ENCODE results near the gene AKAP6. TPM values are rescaled to one million over a fixed set of nuclear protein-coding genes. Genes with fewer than 3 reads are reported as not detected.

AKAP6 gene
- polyA plus RNA-seq, 1 donor: 67.7 TPM

DNA sequence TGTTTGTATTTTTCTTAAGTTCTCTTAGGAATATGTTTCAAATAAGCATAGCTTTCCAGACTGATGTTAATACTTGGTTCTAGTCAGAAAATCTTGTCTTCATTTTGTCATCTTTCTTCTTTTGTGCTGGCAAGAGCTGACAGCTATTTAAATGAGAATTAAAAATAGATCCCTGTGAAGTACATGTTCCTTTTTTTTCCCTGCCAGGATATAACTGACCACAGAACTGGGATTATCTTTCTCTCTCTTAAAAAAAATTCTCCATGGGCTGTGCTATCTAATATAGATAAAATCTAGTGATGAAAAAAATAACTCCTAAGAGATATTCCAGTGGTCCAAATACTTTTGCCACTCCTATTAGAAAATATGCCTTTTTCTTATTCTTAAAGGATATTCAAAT is 163.4 kb downstream of the AKAP6 start:
- no peak for DNase-seq

DNA sequence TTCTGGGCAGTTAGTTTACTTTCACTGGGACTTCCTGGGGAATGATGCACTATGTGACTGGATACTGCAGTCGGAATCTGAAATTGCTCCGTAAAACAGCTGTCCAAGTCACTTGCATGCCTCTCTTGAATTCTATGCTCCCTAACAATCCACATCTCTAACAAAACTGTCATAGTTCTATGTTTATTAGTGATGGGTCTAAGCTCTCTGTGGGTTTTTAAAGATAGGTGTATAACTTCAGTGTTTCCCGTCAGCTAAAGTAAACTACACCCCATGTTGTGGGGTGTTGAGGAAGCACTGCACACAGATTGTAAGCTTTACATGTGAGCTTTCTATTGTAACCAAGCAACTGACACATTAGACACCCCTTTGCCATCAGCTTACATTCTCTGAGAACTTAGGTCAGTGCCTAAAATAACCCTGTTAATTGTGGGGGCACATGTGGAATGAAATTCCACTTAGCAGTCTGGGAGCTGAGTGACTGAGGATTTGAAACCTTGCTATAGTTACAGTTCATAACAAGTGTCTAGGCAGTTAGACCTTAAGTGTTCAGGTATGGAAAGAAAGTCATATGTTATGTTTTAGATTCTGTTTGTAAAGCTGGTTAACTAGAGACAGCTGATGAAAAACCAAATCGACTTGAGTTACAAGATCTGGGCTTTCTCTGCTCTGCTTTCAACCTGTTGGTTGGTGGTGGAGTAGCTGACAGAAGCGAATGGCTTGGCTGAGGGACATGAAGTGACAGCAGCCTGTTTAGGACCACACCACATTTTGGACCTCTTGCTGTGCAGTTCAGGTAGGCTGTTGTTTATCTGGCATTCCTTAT is 165.7 kb downstream of the AKAP6 start:
- DNase-seq: no peak

DNA sequence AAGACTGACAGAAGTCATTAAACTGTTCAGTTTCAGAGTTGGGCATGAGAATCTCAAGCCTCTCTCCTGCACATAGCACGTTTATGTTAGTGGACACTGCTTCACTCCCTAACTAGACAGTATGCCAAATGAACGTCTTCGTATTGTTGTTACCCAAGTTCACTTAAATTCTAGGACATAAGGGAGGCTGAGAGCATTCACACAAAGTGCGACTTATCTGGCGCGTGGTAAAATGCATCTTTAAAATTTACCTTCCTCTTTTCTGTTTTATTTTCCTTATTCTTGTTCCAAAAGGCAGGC is 166.3 kb downstream of the AKAP6 start:
- no peak for DNase-seq

DNA sequence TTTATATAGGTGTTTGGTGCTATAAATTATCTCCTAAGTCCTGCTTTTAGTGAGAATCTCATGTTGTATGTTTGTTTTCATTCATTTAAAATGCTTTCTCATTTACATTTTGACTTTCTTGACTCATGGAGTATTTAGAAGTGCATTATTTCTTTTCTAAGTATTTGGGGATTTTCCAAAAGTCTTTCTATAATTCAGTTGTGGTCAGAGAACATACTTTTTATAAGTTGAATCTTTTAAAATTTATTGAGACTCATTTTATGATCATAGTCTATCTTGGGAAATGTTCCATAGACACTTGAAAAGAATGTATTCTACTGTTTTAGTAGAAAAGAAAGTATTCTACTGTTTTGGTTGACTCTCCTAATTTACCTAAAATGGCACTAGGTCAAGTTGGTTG is 168.2 kb downstream of the AKAP6 start:
- DNase-seq: no peak

DNA sequence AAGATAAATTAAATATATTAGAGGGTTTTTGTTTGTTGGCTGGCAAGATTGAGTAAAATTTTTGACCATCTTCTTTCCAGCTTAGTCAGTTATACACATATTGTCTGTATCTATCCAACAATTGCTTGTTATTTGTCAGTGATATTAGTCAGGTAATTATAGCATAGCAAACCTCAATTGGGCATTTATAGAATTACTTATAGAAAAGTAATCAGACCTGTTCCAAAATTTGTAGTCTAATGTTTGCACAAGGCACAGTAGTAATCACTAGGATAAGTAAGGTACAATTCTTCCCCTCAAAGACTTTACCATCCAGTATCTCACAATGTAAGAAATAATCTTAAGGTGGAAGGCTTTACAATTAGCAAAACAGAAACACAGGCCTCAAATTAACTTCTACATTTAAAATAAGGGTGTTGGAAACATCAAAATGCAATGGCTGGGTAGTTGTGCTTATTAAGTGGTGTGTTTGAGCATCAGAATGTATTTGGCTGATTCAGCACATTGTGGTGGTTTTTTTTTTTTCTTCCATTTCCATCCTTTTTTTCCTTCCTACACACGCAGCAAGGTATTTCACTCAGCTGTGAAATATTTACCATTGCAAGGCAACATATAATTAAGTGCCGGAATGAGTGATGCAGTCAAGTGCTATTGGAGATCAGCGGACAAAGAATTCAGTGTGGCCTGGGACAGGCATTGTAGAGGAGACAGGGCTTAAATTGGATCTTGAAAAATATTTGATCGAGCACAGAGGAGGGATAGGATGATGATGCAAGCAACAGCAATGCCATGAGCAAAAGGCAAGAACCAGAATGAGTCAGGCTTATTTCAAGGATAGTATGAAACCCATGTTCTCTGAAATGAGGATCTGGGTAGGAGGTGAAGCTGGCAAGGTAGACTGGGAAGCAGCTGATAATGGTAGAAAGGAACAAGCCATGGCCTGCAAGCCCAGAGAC is 178.2 kb downstream of the AKAP6 start:
- no peak for DNase-seq

DNA sequence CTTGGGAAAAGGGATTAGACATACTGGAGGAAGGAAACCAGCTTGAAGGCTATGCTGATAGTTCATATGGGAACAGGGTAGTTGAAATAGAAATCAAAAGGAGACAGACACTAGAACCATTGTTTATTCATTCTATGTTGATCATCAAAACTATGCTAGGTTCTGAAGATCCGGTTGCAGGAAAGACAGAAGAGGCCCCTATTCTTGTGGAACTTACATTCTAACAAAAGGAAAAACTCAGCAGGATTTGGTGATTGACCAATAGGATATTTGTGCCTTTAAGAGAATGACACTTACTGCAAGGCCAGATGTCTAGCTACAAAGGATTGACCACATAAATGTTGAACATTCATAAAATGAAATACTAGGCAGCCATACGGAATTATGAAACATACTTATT is 179.2 kb downstream of the AKAP6 start:
- DNase-seq: no peak

DNA sequence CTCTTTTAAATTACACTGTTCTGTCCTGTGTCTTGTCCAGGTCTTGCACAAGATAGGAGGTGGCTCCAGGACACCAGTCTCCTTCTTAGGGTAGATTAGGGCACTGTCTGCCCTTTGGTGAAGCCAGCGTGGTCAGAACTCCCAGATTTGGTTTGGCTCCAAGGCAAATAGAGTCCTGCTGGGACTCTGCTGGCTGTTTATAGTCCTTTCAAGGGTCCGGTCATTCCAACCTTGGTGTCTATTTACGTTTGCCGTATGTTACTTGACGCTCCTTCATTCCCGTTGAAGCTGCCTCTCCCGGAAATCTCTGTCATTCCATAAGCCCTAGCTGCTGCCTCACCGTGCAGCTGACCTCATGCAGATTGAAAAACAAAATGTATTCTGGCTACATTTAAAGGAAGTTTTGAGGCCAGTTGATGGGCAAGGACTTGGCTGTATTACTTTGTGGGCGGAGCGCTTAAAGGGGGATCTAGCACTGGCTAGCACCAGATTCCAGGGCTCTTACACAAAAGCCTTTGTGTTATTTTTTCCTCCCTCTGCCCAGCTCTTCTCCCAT is 180.6 kb downstream of the AKAP6 start:
- DNase-seq: peak; percentile 58

DNA sequence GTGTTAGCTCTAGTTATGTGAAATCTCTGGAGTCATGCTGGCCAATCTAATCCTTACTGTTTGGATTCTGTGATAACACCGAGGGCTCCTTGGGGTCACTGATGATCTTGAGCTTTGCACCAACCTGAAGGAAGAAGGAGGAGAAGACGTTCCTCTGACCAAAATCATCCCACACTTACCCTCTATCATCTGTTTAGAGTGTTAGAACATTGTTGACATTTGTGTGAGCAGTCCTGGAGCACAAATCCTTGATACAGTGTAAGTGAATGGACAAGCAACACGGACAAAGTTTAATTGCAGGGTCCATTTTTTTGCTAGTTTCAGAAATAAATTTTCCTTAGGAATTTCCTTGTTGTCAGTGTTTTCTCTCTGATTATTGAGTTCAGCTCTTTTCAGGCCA is 181.7 kb downstream of the AKAP6 start:
- no peak for DNase-seq

DNA sequence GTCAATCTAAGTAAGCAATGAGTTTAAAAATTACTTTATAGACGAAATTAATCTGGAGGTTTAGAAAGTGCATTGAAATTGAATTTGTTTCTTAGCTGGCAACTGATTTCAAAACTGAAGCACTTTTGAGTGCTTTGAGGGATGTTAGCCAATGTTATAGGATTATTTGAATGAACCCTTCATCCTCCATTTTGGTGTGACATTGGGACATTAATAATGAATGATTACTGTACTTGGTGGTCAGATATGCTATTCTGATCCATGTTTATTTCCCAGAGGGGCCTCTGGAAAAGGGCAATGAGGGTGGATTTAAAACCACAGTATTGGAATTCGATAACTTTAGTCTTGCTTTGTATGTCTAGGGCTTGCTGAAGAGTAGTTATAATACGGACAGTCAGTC is 183.2 kb downstream of the AKAP6 start:
- no peak for DNase-seq

DNA sequence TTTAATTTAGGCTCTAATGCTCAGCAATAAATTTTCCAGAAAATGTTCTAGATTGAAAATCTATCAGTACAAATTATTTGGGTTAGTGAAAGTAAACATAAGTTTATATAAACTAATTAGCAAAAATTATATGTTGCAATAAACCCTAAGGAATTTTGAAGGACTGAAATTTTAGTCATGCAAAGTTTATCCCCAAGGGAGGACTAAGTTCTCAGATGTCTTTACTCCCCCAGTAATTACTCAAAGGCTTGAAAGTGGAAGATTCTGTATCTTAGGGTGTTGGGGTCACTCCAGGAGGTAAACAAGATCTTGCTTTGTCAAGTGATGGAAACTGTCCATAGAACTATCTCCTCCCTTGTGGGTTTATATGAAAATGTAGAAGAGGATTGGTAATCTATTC is 183.7 kb downstream of the AKAP6 start:
- no peak for DNase-seq

DNA sequence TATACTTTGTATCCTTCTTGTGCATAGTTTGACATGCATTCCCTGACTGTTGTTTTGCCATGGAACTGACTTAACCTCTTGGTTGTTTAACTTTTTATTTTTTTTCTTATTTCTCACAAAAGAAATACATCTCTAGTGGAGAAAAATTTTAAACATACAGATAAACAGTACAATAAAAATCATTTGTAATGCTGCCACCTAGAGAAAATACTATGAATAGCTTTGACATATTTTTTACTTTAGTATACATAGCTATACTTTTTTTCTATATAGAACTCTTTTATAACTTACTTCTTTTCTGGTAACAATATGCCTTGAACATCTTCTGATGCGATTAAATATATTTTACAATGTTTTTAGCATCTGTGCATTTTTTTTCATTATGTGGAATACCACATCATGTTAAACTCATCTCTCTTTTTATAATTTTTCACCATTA is 184.5 kb downstream of the AKAP6 start:
- DNase-seq: no peak

DNA sequence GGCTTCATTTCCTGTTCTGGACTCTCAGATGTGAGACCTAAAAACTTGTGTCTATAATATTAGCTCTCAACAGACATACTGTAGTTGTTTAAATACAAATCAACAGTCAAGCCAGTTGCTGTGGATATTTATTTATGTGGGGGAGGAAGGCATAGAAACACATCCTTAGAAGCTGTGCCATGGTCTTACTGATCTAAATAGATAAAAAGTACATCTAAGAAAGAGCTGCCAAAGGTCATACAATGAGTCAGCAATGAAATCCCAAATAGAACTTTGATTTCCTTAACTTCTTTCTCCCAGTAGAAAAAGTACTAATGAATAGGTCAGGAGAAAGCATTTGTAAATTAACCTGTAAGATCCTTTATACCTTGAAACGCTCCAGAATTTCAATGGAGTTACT is 185.1 kb downstream of the AKAP6 start:
- DNase-seq: no peak

DNA sequence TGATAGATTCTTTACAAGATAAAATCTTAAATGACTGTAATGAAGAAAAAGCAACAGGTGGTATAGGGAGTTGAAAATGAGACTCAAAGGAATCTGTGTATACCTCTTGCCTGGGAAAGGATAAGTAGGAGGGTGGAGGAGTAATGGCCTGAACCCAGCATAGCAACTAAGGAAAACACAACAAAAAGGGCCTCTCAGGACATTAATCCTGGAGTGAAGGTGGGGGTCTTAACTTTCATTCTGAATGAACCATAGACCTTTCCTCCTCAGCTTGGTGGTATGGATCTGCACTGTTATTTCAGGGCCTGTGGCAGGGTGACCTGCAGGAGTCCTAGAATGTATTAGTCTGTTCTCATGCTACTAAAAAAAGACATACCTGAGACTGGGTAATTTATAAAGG is 185.6 kb downstream of the AKAP6 start:
- no peak for DNase-seq

DNA sequence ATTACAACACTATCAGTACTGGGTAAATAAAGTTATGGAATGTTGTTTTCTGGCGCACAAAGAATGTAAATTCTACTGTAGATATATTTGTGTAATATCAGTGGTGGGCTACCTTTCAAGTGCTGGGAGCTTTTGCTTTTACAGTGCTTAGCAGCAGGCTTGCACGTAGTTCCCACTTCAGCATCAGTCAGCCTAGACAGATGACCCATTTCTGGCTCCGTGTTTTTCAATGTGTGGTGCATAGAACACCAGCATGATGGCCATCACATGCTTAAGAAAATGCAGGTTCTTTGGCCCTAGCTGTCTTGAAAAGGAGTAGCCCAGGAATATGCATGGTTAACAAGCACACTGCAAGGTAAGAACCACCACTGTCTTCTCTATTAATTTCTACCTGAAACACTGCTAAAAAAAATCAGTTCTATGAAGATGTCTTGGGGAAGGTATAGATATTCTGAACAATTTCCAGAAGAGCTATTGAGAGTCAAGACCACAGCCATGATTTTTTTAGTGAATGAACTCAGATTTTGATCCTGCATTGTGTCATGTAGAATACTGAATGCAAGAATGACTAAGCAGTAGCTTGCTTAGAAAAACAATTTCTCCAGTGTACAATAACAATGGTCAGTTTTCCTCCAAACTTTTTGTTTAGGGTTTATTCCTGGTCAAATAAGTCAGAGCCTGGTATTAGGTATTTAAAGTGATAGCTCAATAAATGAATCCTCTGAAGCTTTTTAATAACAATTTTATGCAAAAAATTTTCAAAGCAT is 195.7 kb downstream of the AKAP6 start:
- DNase-seq: no peak

DNA sequence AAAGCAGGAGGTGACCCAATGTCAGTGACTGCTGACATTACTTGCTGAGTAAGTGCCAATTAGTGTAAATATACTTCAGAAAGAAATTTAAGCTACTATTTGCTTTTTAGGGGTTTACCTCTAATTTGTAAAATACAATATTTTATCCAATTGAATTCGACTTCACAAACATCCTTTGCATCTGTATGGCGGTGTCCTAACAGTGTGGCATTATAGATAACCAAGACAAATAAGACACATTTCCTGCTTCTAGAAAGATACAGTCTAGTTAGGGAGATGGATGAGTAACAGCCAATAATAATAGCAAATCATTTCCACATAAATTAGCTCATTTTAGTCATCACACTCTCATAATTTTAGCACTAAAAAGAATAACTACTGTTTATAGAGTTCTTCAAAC is 196.5 kb downstream of the AKAP6 start:
- no peak for DNase-seq

DNA sequence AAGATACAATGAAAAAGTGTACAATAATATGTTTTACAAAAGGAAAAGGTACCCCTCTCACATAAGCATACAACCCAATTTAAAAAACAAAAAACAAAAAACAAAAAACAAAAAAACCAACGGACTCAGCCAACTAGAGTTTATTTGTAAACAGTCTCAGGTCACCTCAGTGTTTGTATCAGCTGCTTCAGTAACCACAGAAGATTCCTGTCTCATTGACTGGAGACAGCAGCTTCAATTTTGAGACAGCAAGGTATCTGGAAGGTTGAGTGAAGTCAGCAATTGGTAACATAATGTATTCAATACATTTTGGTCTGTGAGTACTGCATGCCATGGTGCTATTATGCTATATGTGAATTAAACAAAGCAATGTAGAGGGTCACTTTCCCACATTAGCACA is 201.7 kb downstream of the AKAP6 start:
- no peak for DNase-seq

DNA sequence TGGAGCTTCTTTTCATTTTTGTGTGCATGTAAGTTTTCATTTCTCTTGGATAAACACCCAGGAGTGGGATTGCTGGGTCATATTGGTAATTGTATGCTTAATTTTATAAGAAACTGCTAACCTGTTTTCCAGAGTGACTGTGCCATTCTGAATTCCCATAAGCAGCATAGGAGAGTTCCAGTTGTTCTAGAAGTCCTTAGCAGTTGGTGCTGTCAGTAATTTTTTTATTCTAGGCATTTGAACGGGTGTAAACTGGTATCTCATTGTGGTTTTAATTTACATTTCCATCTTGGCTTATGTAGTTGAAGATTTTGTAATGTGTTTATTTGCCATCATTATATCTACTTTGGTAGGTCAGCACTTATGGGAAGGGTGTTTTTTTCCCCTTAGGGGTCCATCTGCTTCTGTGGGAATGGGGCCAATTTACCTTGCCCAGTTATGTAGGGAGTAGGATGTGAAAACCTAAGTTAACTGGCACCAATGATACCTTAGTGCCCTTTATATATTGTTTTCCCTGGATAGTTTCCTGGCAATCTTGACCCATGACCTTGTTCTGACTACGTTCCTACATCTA is 202.9 kb downstream of the AKAP6 start:
- DNase-seq: no peak

DNA sequence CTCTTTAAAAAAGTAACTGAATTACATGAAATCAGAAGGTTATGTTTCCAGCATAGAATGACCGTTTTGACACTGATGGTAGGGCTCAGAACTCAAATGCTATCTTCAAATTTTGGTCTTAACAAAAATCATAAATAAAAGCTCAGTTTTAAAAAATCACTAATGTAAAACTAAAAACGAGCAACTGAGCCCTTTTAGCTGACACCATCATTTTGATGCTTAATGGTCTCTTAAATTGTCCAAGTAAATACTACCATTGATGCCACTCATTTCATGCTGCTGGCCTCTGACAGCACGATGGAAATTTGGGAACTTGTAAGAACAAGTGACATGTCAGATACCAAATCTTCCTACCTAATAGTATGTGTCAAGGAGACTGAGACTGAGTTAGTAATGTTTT is 205.0 kb downstream of the AKAP6 start:
- no peak for DNase-seq

DNA sequence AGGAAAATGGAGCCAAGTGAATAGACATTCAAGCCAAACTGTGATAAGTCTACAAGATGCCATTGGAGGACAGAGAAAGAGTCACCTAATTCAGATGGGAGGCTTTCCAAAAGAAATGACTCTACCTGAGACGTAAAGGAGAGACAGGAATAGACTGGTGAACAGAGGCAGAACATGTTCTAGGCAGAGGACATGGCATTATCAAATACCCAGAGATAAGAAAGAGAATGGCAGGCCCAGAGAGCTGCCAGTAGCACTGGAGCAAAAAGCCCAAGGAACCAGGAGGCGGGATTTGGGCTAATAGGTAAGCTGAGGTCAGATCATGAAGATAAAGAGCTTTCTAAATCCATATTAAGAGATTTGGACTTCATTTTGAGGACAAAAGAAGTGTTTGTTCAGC is 207.1 kb downstream of the AKAP6 start:
- DNase-seq: no peak

DNA sequence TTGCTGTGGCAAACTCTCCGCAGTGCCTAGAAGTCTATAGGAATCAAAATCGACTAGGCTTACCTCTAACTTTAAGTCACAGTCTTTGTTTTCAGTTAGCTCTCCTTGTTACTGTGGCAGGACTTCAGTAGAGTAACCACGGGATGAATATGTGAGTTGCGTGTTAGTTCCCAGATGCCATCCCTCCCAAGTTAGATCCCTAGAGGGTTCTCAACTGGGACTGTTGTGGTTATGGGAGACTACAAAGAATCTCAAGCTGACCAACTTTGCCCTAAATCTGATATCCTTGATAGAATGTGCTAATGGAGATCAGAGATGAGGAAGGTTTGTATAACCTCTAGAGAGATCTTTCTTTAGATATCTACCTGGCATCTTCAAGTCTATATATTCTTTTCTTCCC is 208.1 kb downstream of the AKAP6 start:
- DNase-seq: no peak

DNA sequence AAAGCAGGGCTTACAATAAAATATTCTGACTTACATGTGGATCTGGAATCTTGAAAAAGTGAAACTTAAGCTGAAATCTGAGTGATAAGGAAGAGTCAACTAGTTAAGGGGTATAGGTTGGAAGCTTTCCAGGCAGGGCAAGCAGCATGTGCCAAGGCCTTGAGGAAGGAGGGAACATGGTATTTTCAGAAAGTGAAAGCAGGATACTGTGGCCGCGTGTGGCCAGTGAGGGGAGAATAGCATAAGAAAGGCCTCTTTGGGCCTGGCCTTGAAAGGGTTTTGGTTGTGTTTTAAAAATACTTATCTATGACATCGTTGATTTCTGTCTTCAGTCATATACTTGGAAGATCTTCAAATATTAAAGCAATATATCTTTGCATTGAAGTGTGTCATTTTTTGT is 213.4 kb downstream of the AKAP6 start:
- DNase-seq: no peak

DNA sequence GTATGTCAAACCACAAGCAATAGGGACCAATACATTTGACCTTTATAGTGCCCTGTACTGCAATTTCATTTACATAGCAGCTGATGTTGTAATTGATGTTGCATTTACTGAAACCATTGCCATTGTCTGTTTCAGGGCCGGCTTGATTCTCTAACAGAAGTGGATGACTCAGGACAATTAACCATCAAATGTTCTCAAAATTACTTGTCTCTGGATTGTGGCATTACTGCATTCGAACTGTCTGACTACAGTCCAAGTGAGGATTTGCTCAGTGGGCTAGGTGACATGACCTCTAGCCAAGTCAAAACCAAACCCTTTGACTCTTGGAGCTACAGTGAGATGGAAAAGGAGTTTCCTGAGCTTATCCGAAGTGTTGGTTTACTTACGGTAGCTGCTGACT is 216.0 kb downstream of the AKAP6 start:
- no peak for DNase-seq

Measured in hindlimb muscle (tissue), 1 donor.